ENCODE results near the gene TMEM106A.

GRCh38 chr17:43213545-43213944, 1.9 kb downstream of the TMEM106A start:
- TF ChIP-seq CTCF (IDR thresholded peaks at IDR 0.05) (no peak), POLR2A (IDR thresholded peaks at IDR 0.05) (no peak), POLR2AphosphoS5 (IDR thresholded peaks at IDR 0.05) (no peak)

Measured in prostate gland (tissue), 2 donors.